GM23248 (cell line): Measurements from ENCODE around the gene KDM7A. TPM values are rescaled to one million over a fixed set of nuclear protein-coding genes. Genes with fewer than 3 reads are reported as not detected.
A peak's percentile ranks its signal among the peaks of the same experiment; 100 is the strongest.

Source experiments
- DNase-seq: peaks from one replicate; pipeline ENCODE4 v3.0.0-alpha.2; 2015
- H2AFZ ChIP-seq: fragments of 200-600 bp; sonication (generic); 2 replicates; pipeline ENCODE4 v1.6.1; 2016; ENCODE audit warnings: antibody characterized with exemption
- H3F3A ChIP-seq: fragments of 200-600 bp; sonication (generic); 2 replicates; pipeline ENCODE4 v1.6.1; 2016; ENCODE audit warnings: mild to moderate bottlenecking, antibody characterized with exemption, mixed run types; ENCODE audit not compliant: insufficient read depth
- H3K27ac ChIP-seq: fragments of 200-600 bp; sonication (generic); 2 replicates; pipeline ENCODE4 v1.5.1; 2016; ENCODE audit warnings: mild to moderate bottlenecking
- H3K27me3 ChIP-seq: fragments of 200-600 bp; sonication (generic); replicated peaks from 2 replicates; pipeline ENCODE4 v1.6.1; 2016; ENCODE audit warnings: mild to moderate bottlenecking; ENCODE audit not compliant: insufficient read depth
- H3K36me3 ChIP-seq: fragments of 200-600 bp; sonication (generic); 2 replicates; pipeline ENCODE4 v1.6.1; 2016; ENCODE audit warnings: low read depth, mild to moderate bottlenecking
- H3K4me1 ChIP-seq: fragments of 200-600 bp; sonication (generic); 2 replicates; pipeline ENCODE4 v1.6.1; 2016; ENCODE audit warnings: mild to moderate bottlenecking; ENCODE audit not compliant: insufficient read depth
- H3K4me2 ChIP-seq: fragments of 200-600 bp; sonication (generic); one replicate; pipeline ENCODE4 v1.6.1; 2016; ENCODE audit warnings: mild to moderate bottlenecking; ENCODE audit not compliant: unreplicated experiment
- H3K4me3 ChIP-seq: fragments of 200-600 bp; sonication (generic); 2 replicates; pipeline ENCODE4 v1.5.1; 2016; ENCODE audit warnings: mild to moderate bottlenecking
- H3K79me2 ChIP-seq: fragments of 200-600 bp; sonication (generic); 2 replicates; pipeline ENCODE4 v1.6.1; 2016; ENCODE audit warnings: mild to moderate bottlenecking; ENCODE audit not compliant: insufficient read depth
- H3K9ac ChIP-seq: fragments of 200-600 bp; sonication (generic); 2 replicates; pipeline ENCODE4 v1.6.1; 2016; ENCODE audit warnings: mild to moderate bottlenecking
- H3K9me2 ChIP-seq: fragments of 200-600 bp; sonication (generic); 2 replicates; pipeline ENCODE4 v1.6.1; 2016; ENCODE audit warnings: mixed run types, mild to moderate bottlenecking, moderate library complexity; ENCODE audit not compliant: insufficient read depth
- H3K9me3 ChIP-seq: fragments of 200-600 bp; sonication (generic); one replicate; pipeline ENCODE4 v1.6.1; 2017; ENCODE audit warnings: low read depth
- H4K20me1 ChIP-seq: fragments of 200-600 bp; sonication (generic); 2 replicates; pipeline ENCODE4 v1.6.0; 2016; ENCODE audit not compliant: insufficient read depth
- EZH2 ChIP-seq: fragments of 200-600 bp; sonication (generic); IDR thresholded peaks from 2 replicates; pipeline ENCODE4 v1.6.1; 2018; ENCODE audit warnings: antibody characterized with exemption, mild to moderate bottlenecking; ENCODE audit not compliant: insufficient read depth, poor library complexity, severe bottlenecking
- EZH2phosphoT487 ChIP-seq: fragments of 200-600 bp; sonication (generic); IDR thresholded peaks from 2 replicates; pipeline ENCODE4 v1.6.1; 2018; ENCODE audit warnings: antibody characterized with exemption, moderate library complexity, mild to moderate bottlenecking, low read depth; ENCODE audit not compliant: insufficient read depth
- WGBS, 2 experiments: methylation state at CpG; one replicate each; pipeline ENCODE4 v1.1.6; 2015 to 2017; ENCODE audit warnings: low lambda C conversion rate in 2 of 2, low coverage in 1 of 2; ENCODE audit errors: missing lambda C conversion rate in 2 of 2; 5-methylcytosine and 5-hydroxymethylcytosine counted together
- in situ Hi-C: fragments of 300-500 bp; cut with MboI; formaldehyde crosslinking; loops from 2 replicates; pipeline ENCODE4 v1.15.0; 2020
- polyA plus RNA-seq: library from polyadenylated mRNA; unstranded; fragments of >200 nt; fragmentation: Nextera tagmentation; extraction: Ambion mirVana; gene quantifications from 2 replicates; pipeline ENCODE4 v1.2.1, GENCODE V29; 2016
- total RNA-seq: library from RNA; depleted of rRNA; stranded (reverse); fragments of >200 nt; shearing (Covaris generic); gene quantifications from 2 replicates; pipeline ENCODE4 v1.2.3, GENCODE V29; 2014

KDM7A gene
- total and polyA plus RNA-seq, 2 experiments from 2014 or later = 2.3 to 6.7 TPM

GRCh38 chr7:140062528-140063299, 114.1 kb downstream of the KDM7A start, which contains the start of gene PARP12:
Gene PARP12 (minus strand): TSS chr7:140062951. CDS start chr7:140062847, 104 bp downstream.
- Histone ChIP-seq H3K27me3 (no peaks in the 10 kb centered on the region), H3K27ac (peak within 1 kb of the TSS; percentile 16; the same call in 1 of the 2 replicates), H4K20me1 (no peaks in the 10 kb centered on the region), H3K4me2 (peak within 1 kb of the TSS; percentile 62), H2AFZ (peak within 1 kb of the TSS; percentile 79), H3K79me2 (no peaks in the 10 kb centered on the region), H3K4me1 (peaks cover 16% of the 10 kb centered on the region), H3K9me3 (peaks cover 6% of the 10 kb centered on the region), H3K9me2 (no peaks in the 10 kb centered on the region), H3K36me3 (no peaks in the 10 kb centered on the region), H3K9ac (peak within 1 kb of the TSS; percentile 78), H3F3A (peaks cover 22% of the 10 kb centered on the region), H3K4me3 (peak within 1 kb of the TSS; percentile 75)
- TF ChIP-seq EZH2phosphoT487 (no peak), EZH2 (no peak)
- in situ Hi-C loops = no loop called here
- DNase-seq = peak; percentile 91
- 1 to 3% methylated on average over 62 to 100 of the region's 106 CpGs for WGBS, 2 experiments

GRCh38 chr7:140062118-140062527, 114.7 kb downstream of the KDM7A start:
- no peak overlapping the region; the same call in 1 of the 2 replicates for H3K27ac ChIP-seq
- DNase-seq = peak; percentile 38
- peak overlapping the region; percentile 78 for H3K9ac ChIP-seq
- H3K79me2 ChIP-seq = no peaks in the 10 kb centered on the region
- H4K20me1 ChIP-seq = no peaks in the 10 kb centered on the region
- in situ Hi-C loops = no loop called here
- H3K4me3 ChIP-seq = peak overlapping the region; percentile 75
- no peak for TF ChIP-seq EZH2
- no peak for TF ChIP-seq EZH2phosphoT487
- peaks cover 16% of the 10 kb centered on the region for H3K4me1 ChIP-seq
- no peaks in the 10 kb centered on the region for H3K9me2 ChIP-seq
- no peaks in the 10 kb centered on the region for H3K36me3 ChIP-seq
- H3F3A ChIP-seq = peaks cover 22% of the 10 kb centered on the region
- 4 to 8% methylated on average over 25 to 32 of the region's 32 CpGs for WGBS, 2 experiments
- H3K27me3 ChIP-seq = no peaks in the 10 kb centered on the region
- peak overlapping the region; percentile 79 for H2AFZ ChIP-seq
- peaks cover 3% of the 10 kb centered on the region for H3K9me3 ChIP-seq
- peak overlapping the region; percentile 62 for H3K4me2 ChIP-seq

- H3K4me1 ChIP-seq = peaks cover 16% of the 10 kb centered on the region
- WGBS, 2 experiments = 98 to 100% methylated on average over 2 of the region's 2 CpGs
- in situ Hi-C loops = no loop called here
- peaks cover 22% of the 10 kb centered on the region for H3F3A ChIP-seq
- H2AFZ ChIP-seq = no peak overlapping the region
- no peaks in the 10 kb centered on the region for H3K36me3 ChIP-seq
- H3K4me3 ChIP-seq = peak overlapping the region; percentile 75; the same call in 1 of the 2 replicates
- H4K20me1 ChIP-seq = no peaks in the 10 kb centered on the region
- no peaks in the 10 kb centered on the region for H3K79me2 ChIP-seq
- TF ChIP-seq EZH2 (no peak), EZH2phosphoT487 (no peak)
- no peaks in the 10 kb centered on the region for H3K9me2 ChIP-seq
- no peak overlapping the region for H3K27ac ChIP-seq
- DNase-seq = no peak
- no peak overlapping the region for H3K4me2 ChIP-seq
- no peak overlapping the region for H3K9ac ChIP-seq
- no peaks in the 10 kb centered on the region for H3K27me3 ChIP-seq
- H3K9me3 ChIP-seq = no peaks in the 10 kb centered on the region
Measured at GRCh38 chr7:140061607-140061930, 115.2 kb downstream of the KDM7A start.

- no peaks in the 10 kb centered on the region for H3K27me3 ChIP-seq
- no peak for DNase-seq
- H3K79me2 ChIP-seq = no peaks in the 10 kb centered on the region
- H3K9me2 ChIP-seq = no peaks in the 10 kb centered on the region
- no peaks in the 10 kb centered on the region for H3K36me3 ChIP-seq
- H3K9me3 ChIP-seq = no peaks in the 10 kb centered on the region
- no peaks in the 10 kb centered on the region for H4K20me1 ChIP-seq
- in situ Hi-C loops = no loop called here
- 92 to 95% methylated on average over 11 of the region's 11 CpGs for WGBS, 2 experiments
- no peak overlapping the region for H2AFZ ChIP-seq
- no peak overlapping the region for H3K4me2 ChIP-seq
- no peak overlapping the region for H3K4me3 ChIP-seq
- peaks cover 16% of the 10 kb centered on the region for H3K4me1 ChIP-seq
- peaks cover 22% of the 10 kb centered on the region for H3F3A ChIP-seq
- H3K9ac ChIP-seq = no peak overlapping the region
- TF ChIP-seq EZH2 (no peak), EZH2phosphoT487 (no peak)
- no peak overlapping the region for H3K27ac ChIP-seq
Measured at GRCh38 chr7:140060788-140061606, 115.8 kb downstream of the KDM7A start.
